GM12891 (cell line): ENCODE measurements around the gene OSBP2.

Experiments
- POLR2A ChIP-seq: IDR thresholded peaks from 2 replicates; pipeline ENCODE4 v1.6.1; 2011; ENCODE audit warnings: low read depth, low read length, control low read depth
- POLR2AphosphoS5 ChIP-seq: IDR thresholded peaks from 2 replicates; pipeline ENCODE4 v1.6.1; 2011; ENCODE audit warnings: low read depth, low read length, control low read depth

GRCh38 chr22:30872285-30873041 lies 177.8 kb downstream of the OSBP2 start:
- TF ChIP-seq POLR2AphosphoS5 (no peak), POLR2A (no peak)
